GM21360 (cell line): ENCODE data around the gene MVB12B.

ENCODE experiments used
- ATAC-seq: cut with Tn5 transposase; IDR thresholded peaks from one replicate; pipeline ENCODE4 v1.9.1; 2021; ENCODE audit warnings: mild to moderate bottlenecking, moderate library complexity; ENCODE audit not compliant: unreplicated experiment

Gene MVB12B

DNA sequence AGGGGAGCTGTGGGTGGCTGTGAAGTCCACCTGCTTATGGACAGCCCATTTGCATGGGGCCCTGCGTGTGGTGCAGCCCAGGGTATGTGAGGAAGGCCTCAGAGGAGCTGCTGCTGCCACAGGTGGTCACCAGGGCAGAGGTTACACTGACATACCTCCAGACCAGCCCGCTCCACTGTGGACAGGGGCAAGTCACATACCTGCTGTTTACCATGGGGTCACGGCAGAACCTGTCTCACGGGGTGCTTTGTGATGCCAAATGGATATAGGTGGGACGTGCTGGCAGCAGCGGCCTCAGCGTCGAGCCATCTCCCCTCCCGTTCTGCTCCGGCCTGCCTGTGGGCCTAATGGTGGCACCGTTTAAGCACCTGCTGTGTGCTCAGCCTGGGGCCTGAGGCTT, 159.6 kb downstream of the MVB12B start:
- no peak for ATAC-seq

DNA sequence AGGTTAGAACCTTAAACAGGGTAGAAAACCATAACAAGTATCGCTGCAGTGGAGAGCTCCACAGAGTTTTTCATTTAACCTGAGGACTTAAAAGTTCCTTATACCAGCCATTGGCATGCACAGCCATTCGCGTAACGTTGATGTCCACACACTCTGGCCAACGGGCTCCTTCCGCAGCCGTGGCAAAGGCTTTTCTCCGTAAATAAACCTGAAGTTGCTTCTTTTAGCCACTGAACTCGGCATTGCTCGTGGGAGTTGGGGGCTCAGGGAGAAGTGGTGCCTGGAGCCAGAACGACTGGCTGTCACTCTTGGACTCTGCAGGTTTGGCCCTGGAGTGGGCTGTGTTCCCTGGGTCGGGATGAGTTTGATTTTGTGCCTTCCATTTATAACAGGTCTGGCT, 161.2 kb downstream of the MVB12B start:
- ATAC-seq = no peak

DNA sequence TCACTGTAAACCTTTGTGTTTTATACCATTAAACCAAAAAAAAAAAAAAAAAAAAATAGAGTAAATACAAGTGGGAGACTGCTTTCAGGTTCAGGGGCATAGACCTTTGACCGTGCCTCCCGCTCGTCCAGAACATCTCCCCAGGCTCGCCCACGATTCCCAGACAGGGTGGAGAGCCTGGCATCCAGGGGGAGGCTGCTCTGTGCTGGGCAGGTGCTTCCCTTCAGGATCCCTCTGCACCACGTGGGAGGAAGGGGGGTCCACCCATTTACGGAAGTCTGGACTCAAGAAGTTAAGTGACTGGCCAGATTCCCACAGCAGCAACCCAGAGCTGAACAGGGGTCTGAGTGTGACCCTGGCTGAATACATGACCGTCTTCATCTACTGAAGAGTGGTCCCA, 161.7 kb downstream of the MVB12B start:
- ATAC-seq = no peak

DNA sequence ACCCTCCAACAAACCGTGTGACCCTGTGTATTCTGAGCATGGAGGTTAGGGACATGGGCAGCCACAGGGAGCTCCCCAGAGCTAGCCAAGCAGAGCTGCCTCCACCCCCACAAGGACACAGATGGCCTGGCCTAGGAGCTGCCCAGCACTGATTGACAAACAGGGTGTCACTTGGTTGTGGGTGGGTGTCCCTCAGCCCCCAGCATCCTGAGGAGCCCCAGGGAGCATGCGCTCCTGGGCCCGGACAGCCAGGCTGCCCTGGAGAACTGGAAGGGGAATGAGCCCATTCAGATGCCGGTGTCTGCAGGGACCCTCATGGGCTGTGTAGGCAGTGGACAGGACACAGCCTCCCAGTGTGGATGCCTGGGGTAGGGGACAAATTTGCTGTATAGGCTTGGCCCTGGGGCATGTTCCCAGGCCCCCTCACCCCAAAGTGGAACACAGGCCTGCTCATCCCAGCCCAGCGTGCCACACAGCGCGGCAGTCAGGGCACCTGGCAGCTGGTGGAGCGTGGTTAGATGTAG, 162.3 kb downstream of the MVB12B start:
- no peak for ATAC-seq

DNA sequence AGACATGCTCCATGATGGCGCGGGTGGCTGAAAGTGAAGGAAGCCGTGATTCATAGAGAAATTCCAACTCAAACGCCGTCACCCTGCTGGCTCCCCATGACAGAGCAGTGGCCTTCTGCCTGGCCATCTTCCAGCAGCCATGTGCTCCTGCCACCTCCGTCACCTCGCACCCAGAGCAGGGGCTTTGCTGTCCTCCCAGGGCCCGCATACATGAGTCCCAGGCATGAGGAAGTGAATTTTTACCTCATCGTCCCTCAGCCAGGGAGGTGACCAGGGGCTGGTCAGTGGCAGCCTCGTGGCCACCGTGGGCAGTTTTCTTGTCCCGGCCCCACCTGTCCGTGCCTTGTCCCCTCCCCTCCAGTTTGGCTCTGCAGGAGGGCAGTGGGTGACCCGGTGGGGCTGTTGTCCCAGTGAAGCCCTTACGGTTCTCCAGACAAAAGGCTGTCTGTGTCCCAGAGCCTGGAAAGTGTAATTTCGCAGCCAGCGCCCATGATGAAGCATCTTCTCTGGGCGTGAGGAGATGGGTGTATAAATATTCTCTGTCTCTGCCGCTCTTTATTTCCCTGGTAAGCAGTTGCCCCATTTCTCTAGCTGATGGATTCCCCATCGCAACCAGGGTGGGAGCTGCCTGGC, 163.1 kb downstream of the MVB12B start:
- no peak for ATAC-seq

DNA sequence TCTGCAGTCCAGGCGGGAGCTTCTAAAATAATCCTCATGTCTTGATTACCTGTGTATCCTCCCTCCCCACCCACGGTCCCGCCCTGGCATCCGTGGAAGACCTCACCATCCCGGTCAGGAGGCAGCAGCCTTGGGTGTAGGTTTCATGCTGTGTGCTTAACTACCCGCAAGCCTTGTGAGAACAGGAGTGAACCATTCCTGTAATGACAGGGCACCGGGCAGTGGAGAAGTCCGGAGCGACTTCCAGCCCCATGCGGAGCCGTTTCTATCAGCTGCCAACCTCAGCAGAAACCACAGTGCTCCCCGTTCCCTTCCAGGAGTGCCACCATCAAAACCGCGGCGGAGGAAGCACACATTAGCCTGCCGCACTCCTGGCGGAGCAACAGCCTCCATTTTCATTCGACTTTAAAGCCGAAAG, 163.6 kb downstream of the MVB12B start:
- no peak for ATAC-seq

DNA sequence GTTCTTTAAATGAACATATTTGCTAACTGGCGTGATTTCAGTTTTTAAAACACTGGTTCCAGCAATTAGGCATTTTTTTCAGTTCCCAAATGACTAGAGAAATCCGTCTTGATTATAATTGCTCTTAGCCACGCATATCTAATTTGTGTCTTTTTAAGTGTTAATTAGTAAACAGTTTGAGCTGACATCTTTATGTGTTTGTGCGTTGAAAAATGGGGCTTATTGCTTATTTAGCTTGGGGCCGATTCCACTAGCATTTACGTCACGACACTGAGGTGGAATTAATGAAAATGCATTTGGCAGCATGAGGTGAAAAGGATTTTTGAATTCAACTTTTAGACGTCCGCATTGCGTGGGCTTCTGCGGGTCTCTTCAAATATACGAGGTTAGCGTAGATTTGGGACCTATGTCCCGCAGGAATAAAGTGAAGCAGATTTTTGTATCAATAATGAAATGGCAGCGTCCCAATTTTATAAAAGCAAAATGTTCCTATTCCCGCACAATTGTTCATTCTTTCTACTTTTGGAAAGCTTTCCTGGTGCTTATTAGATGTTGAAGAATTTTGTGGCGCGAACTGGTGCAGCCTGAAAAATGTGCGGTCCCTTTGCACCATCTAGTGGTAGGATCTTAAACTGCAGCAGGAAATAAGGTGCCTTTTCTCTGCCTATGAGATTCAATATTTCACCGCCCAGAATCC, 164.4 kb downstream of the MVB12B start:
- ATAC-seq = no peak

DNA sequence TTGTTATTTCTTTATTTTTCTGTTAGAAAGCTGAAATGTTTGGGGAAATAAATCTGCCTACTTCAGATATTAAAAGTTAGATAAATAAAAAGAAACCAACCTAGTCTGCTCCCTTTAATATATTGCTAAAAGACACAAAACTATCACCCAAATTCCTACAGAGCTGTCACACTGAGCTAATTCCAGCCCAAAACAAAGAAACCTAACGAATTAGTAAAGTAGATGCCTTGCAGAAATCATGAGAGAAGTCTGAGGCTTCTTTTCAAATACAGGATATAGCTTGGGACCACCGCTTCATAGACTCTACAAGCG, 164.9 kb downstream of the MVB12B start:
- ATAC-seq = no peak

DNA sequence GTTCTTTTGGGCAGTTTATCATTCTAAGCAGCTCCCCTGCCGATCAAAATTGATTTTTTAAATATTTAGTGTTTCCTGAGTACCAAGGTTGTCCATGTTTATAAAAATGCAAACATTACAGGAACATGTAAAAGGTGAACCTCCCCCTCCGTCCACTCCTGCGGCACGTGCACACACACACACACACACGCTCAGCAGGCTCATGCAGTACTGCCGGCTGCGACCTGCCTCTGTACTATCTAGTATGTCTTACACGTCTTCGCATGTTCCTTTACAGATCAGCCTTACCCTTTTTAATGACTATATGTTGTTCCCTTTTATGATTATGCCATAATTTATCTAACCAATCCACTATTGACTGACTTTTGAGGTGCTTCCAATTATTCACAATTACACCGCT, 165.3 kb downstream of the MVB12B start:
- no peak for ATAC-seq

DNA sequence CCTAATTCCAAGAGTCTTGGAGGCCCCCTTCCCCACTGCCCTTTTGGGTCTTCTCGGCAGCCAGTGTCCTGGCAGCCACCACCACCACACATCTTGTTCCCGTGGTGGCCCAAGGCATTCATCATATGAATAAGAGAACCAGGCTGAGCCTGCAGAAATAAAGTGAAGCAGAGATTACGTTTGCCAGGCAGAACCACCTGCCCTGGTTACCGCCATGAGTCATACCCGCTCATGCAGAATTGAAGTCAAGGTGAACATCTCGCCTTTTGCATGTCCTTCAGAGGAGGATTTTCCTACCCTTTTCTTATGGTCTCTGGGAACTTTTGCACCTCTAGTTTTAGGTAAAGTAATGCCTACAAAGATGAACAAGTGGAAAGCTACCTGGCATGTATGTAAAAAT, 167.6 kb downstream of the MVB12B start:
- ATAC-seq = no peak

DNA sequence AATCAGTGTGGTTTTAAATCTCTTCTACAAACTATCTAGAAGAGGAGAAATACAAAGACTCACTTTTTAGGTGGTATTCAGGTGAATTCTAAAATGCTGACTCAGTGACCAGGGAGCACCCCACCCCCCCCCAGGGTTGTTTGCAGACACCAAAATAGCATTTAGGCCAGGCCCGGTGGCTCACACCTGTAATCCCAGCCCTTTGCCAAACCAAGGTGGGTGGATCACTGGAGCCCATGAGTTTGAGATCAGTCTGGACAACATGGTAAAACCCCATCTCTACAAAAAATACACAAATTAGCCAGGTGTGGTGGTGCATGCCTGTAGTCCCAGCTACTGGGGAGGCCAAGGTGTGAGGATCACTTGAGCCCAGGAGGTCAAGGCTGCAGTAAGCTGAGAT, 168.1 kb downstream of the MVB12B start:
- ATAC-seq = no peak

DNA sequence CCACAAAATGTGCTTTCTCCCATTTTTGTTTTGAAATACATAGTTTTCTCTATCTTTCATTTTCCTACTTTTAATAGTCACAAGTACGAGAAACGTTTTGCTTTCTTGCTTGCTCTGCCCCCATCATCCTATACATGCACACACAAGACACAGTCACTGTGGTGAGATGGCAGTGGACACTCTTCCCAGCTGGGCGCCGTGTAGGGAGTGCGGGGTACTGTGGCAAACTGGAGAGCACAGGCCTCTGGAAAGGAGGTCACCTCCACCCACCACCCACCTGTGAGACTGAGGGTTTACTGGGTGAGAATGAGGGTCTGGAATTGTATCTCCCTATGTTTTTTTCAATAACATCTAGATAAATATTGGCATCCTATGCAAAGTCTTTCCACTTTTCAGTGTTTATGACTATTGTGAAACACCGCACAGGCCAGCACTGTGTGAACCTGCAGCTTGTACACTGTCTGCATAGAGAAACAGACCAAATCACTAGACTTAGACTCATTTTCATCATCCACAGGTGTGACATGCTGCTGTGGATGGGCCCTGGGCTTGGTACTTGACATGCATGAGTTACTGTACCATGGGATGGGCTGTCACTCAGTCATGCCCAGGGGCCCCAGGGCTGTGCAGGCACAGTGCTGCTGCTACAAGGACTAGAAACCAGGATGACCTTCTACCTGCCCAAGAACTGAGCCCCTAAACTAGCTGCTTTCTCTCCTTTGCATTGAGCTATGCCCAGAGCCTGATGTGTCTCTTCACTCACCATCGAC, 169.0 kb downstream of the MVB12B start:
- ATAC-seq = no peak

DNA sequence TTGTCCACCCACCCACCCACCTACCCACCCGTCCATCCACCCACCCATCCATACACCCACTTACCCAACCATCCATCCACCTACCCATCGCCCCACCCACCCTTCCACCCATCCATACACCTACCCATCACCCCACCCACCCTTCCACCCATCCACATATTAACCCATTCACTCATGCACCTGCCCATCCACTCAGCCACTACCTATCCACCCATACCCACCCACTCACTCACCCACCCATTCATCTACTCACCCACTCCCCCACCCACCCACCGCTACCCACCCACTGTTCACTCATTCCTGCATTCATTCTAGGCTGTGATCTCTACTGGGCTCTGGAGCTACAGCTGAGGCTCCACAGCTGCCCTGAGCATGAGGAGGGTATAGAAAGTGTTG, 169.6 kb downstream of the MVB12B start:
- ATAC-seq = no peak

DNA sequence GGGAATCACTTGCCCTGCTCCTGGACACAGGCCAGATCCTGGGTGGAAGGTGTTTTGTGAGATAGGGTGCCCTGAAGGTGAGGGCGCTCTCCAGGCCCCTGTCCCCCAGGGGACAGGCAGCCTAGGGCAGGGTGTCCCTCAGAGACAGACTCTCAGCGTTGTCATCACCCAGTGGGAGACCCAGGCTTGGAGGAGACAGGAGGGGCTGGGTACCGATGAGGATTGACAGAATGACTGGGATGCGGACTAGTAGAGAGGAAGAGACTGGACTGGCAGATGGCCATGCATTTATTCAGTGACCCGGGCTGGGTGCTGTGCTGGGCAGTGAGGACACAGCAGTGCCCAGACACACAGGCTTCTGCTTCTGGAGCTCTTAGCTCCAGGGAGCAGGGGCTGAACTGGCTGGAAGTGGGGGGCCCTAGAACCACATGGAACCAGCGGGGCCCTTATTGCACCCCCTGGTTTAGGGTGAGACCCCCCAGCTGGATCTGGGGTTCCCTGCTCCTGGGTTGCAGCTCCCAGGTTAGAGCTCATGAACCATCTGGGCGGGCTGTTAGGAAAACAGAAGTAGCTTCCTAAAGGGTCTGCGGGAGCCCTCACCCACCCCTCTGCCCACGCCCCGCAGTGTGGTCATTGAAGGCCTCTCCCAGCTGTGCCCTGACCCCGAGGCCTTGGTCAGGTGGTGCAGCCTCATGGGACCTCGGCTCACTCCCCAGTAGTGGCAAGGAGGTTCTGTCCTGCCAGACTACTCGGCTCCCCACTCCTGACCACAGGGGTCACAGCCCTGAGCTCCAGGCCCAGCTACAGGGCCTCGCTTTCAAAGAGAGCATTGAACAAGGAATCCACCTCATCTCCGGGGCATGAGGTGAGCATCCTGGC, 170.4 kb downstream of the MVB12B start:
- no peak for ATAC-seq

DNA sequence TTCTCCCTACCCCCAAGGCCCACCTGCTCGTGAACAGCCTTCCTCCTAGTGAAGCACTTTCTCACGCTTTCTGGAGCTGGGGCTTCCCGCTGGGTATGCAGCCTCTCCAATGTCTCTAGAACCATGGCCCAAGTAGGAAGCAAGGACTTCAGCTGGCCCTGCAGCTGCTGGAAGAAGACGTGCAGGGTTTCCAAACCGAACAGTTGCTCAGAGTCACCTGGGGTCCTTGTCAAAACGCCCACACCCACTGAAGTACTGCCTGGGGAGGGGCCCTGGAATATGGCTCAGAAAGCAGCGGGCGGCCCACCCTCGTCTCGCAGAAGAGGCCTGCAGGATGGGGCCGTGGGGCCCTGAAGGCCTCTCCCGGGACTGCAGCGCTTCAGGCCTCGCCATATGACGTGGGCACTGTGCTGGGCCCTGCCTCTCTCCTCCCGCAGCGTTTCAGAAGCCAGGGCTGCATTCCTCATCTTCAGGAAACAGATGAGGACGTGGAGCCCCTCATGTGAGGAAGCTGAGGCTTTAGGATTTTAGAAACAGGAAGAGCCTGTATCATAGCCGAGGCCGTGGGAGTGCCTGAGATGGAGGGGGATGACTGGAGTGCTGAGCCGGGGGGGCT, 171.1 kb downstream of the MVB12B start:
- ATAC-seq = no peak

DNA sequence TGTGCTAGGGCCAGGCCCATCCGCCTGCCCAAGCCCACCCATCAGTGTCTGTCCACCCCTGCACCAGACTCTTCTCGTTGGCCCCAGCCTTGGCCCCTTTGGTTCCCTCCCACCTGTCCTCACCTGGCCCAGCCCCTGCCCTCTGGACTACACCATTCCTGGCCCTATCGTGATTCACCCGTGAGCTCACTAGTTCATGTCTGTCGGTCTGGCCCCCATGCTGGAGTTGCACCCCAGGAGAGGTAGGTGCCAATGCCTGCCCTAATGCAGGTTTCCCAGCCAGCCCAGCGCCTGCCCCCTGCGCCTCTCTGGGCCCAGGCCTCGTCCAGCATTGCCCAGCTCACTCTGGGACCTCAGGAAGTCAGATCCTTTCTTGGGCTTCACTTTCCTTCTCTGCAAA, 171.7 kb downstream of the MVB12B start:
- ATAC-seq = no peak

DNA sequence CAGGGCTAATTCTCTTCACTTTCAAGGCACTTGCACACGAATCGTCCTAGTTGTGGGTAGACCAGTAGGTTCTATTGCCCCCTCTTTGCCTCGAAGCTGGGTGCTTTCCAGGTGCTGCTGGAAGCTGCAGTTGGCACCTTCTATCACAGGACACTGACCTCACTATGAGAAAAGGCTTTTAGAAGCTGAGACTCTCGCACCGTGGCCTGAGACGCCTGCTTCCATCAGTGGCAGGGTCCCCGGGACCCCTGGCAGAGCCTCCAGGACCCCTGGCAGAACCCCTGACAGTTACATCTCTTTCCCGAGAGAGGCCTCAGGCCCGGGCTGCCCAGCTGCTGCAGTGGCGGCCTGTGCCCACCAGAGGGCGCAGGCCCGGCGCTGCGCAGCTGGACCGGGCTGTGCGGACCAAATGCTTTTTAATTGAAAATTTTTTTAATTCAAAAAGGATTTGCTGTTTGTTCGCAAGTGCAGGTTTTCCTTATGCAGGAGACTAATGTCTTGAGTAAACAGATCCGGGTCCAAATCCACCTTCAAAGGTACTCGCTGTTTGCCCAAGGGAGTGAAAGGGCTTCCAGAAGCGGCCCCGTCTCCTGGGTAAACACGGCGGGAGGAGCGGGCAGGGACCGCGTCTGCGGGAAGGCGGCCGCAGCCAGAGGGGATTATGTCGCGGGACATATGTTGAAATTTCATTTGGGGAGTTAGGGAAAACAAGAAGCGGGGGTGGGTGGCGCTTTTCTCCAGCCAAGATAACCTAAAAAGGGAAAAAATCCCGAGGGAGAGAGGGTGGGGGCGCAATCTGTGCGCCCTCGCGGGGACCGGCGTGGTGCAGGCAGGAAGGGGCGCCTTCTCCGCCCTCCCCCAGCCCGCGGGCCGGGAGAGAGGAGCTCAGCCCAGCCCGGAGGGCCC, 172.6 kb downstream of the MVB12B start:
- ATAC-seq = no peak

DNA sequence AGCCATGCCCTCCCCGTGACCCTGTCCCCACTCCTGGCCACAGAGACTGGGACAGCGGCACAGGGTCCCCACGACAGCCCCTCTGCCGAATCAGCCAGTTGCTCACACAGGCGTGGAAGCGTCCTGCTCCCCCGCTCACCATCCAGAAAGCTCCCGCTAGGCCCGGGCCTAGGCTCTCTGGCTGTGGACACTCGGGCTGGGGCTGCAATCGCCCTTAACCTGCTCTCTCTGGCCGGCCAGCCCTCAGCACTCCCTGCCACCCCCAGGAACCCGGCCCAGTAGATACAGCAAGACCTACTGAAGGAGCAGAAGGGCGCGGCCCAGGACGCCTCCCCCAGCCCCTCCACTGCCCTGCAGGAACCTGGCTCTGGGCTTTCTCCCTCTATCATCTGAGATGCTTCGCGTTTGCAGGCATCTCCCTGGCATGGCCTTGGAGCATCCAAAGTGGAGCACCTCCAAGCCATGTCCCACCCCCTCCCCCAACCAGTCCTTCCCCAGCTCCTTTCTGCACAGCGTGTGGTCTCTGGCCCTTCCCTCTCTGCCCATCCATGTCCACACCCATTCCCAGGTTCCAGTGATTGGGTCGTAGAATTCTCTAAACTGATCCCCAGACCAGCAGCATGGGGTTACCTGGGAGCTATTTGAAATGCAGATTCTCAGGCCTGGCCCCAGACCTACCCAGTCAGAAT, 173.4 kb downstream of the MVB12B start:
- ATAC-seq = no peak
